Hematopoietic multipotent progenitor cell treated with erythropoietin and hydrocortisone succinate and interleukin-3 and kit ligand, for 8 days (in vitro differentiated cells): ENCODE results near the gene SOWAHB.
A peak's percentile ranks its signal among the peaks of the same experiment; 100 is the strongest.
"Not testable (repeated sequence)": the region's sequence is repeated elsewhere in the genome, so short reads cannot be mapped to it uniquely, and the experiment has no call there.

Experiments used
- DNase-seq: peaks from one replicate; pipeline ENCODE4 v3.0.0-alpha.2; 2015

Gene SOWAHB

DNA sequence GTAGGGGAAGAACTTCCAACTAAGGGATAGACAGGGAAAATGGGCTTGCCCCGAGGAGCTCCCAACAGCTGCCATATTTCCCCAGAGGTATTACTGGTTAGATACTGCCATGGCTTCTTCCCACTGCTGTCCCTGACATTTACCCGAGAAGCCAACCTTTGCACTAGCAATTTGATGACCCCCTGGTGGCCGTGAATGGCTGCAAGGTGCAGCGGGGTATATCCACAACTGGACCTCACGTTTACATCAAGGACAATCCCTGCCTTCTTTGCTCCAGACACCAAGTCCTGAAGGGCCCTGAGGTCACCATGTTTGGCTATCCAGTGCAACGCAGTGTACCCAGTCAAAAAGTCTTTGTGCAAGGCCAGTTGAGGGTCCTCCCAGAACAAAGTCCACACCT lies 2.3 kb downstream of the SOWAHB start:
- no peak for DNase-seq

DNA sequence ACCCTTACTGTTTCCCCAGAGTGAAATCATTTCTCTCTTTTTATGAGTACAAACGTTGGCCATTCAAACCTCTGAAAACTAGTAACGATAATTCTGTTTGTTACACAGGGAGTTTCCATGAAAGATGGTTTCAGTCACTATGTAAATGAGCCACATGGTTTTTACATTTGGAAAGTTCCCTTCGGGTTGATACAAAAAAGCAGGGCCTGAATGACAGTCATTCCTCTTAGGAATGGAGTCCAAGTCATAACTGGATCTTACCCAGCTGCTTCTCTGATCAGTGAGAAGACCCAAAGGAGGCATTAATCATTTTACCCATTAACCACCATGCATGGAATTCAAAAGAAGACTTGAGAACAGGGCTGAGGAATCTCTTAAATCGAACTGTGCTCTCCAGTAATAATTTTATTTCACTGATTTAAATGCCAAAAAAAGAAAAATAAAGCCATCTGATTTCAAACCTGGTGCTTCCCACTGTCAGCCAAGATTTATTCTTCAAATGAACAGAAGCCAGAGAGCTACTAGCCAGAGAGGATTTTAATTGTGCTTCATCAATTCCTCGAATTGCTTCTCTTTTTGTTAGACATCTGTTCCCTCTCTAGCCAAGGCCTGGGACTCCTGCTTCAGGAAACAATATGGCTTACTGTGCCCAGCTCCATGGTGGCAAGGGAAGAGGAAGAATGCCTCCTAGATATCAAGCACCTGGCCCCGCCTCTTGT lies 3.2 kb downstream of the SOWAHB start:
- no peak for DNase-seq

DNA sequence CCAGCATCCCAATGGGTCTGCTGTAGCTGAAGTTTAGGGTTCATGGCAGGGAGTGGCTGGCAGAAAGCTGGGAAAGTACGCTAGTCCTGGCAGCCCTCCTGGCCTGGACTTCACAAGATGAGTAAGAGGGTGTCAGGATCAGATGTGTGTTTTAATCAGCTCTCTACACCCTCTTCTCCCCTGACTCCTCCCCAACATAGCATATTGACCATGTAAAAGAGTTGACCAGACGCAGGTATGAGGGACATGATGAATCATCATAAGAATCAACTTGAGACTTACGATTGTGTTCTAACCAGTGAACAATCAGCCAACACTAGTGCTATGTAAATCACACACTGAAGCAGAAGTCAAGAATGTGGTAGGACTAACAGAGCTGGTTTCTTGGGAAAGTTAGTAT lies 5.3 kb downstream of the SOWAHB start:
- no peak for DNase-seq

- no peak for DNase-seq
These were observed 5.9 kb downstream of the SOWAHB start for GRCh38 chr4:76892001-76892400.

DNA sequence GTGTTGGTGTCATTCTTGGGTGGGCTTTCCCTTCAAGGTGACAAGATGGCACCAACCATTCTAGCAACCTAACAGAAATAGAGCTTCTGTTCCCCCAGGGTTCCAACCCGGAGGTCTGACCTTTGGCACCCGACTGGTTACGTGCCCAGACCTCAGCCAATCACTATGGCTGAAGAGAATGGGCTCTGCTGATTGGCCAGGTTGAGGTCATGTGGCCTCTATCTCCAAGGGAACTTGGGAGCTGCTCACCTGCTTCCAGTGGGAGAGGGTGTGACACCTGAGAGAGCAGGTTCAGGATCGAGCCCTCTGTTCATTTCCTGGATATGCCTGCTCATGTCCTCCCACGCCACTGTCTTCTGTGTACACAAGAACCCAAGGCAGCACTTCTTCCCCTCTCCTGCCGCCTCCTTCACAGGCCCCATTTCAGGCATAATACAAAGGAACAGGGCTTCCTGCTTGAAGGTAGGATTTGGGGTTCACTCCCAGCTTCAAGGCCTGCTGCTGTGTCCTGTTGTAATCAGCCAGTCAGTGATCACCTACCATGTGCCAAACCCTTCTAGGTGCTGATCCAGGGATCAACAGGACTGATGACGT lies 11.0 kb downstream of the SOWAHB start:
- DNase-seq = no peak

- no peak for DNase-seq
These were observed 11.7 kb downstream of the SOWAHB start for GRCh38 chr4:76886214-76886613.

GRCh38 chr4:76883147-76883546 lies 14.8 kb downstream of the SOWAHB start:
- no peak for DNase-seq

GRCh38 chr4:76882630-76883029 lies 15.3 kb downstream of the SOWAHB start:
- no peak for DNase-seq

- no peak for DNase-seq
These were observed 16.6 kb downstream of the SOWAHB start for GRCh38 chr4:76881375-76881774.

- no peak for DNase-seq
These were observed 18.1 kb downstream of the SOWAHB start for GRCh38 chr4:76879731-76880364.

- DNase-seq = not testable (repeated sequence)
These were observed 19.2 kb downstream of the SOWAHB start for GRCh38 chr4:76878641-76879165.

GRCh38 chr4:76874176-76874575 lies 23.8 kb downstream of the SOWAHB start:
- DNase-seq = no peak

DNA sequence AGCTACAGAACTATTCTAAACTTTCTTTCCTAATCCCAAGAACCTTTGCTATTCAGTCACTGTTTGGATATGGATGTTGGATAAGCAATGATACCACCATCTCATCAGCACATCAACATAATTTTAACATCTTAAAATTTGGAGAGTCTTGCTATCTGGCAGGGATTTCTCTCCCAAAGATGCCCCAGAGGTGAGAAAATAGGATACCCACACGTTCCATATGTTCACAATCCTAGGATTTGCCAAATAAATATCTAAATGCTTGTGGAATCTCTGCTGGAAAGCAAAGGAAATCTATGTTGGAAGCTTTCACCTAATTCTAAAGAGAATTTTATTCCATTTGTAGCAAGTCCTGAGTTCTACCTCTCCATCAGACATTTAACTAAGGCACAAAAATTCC lies 24.4 kb downstream of the SOWAHB start:
- no peak for DNase-seq

DNA sequence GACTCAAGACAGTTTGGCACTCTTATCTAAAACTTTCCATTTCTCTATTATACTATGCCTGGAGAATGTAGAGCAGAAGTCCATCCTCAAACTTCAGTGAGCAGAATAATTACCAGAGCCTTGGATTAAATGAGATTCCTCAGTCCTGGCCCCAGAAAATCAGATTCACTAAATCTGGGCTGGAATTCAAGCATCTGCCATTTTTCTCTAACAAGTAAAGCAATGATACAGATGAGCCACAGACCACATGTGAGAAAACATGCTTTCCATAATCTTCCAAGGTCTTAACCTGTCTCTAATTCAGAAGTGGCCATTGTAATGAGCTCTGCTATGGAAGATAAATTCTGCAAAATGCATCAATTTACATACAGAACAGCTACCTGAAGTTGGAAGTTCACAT lies 25.4 kb downstream of the SOWAHB start:
- DNase-seq = no peak

DNA sequence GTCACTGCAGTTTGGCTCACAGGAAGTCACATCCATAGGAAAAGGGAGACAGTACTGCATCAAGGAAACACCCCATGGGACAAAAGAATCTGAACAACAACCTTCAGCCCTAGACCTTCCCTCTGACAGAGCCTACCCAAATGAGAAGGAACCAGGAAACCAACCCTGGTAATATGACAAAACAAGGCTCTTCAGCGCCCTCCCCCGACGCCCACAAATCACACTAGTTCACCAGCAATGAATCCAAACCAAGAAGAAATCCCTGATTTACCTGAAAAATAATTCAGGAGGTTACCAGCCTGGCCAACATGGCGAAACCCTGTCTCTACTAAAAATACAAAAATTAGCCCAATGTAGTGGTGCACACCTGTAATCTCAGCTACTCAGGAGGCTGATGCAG lies 29.2 kb downstream of the SOWAHB start:
- not testable (repeated sequence) for DNase-seq

DNA sequence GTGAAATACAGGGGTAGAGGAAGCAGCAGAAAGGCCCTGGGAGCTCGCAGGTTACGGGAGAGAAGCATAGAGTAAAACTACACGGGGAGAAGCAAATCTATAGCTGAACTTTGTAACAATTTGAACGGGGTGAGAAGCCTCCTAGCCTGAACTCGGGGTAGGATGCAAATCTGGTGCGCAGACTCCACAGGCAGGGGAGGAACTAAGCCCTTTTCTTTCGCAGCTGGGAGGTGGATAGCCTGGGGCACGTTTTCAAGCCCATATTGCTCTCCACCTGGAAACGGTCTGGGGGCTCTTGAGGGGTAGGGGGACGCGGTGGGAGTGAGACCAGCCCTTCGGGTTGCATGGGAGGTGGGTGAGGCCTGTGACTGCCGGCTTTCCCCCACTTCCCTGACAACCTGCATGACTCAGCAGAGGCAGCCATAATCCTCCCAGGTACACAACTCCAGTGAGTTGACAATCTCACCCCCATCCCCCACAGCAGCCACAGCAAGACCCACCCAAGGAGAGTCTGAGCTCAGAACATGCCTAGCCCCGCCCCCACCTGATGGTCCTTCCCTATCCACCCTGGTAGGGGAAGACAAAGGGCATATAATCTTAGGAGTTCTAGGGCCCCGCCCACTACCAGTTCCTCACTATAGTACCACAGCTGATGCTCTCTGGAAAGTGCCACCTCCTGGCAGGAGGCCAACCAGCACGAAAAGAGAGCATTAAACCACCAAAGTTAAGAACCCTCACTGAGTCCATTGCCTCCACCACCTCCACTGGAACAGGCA lies 29.9 kb downstream of the SOWAHB start:
- DNase-seq = peak; percentile 15

DNA sequence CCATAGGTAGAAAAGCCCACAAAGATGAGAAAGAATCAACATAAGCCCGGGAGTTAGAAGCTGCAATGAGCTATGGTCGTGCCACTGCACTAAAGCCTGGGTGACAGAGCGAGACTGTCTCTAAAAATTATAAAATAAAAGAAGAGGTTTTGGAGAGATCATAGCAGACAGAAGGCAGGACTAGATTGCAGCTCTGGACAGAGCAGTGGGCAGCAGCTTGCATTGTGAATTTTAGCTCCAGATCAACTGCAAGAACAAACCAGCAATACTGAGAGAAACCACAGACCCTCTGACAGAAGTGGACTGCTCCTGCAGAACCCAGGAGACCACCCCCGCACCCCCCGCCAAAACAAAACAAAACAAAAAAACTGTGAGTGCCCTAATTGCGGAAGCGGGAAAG lies 30.6 kb downstream of the SOWAHB start:
- DNase-seq = no peak

DNA sequence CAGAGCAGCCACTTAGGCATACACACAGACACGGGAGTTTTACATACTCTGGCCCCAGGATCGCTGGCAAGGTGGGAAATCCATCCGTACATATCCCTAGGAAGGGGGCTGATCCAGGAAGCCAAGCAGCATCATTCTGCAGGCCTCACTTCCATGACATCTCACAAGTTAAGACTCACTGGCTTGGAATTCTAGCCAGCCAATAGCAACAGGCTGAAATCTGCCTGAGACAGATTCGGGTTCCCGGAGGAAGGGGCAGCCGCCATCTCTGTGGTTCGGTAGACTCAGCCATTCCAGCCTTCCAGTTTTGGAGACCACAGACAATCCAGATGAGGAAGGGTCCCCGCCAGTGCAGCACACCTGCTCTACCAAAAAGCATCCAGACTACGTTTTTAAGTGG lies 31.3 kb downstream of the SOWAHB start:
- DNase-seq = no peak

GRCh38 chr4:76858319-76858718 lies 39.6 kb downstream of the SOWAHB start:
- no peak for DNase-seq

DNA sequence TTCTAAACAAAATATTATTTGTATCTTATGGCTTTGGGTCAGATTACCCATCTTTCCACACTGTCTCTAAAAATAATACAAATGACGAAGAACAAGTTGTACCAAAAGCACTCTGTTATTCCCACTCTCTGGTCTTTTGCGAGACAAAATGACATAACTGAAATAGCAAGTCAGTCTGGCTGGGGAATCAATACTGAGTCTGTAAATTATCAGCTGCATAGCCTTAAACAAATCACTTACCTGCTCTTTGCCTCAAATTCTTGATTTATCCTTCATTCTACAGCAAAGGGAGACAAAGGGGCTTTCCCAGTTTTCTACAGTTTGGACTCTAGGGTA lies 40.9 kb downstream of the SOWAHB start:
- no peak for DNase-seq

GRCh38 chr4:76856243-76857073 lies 41.5 kb downstream of the SOWAHB start:
- DNase-seq = no peak

DNA sequence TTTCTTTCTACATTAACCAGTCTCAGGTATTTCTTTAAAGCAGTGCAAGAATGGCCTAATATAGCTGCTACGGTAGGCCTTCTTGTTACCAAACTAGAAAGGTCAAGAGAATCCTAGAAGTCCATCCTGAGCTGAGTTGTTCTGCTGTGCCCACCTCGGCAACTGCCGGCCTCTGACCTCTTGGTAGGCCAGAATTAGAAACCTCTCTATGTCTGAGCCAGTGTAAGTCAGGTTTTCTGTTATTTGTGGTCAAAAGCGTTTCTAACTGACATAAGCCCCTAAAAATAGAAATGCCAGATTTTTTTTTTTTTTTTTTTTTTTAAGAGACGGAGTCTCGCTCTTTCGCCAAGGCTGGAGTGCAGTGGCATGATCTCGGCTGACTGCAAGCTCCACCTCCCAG lies 43.1 kb downstream of the SOWAHB start:
- DNase-seq = no peak

- no peak for DNase-seq
These were observed 46.6 kb downstream of the SOWAHB start for GRCh38 chr4:76851375-76851774.
